ENCODE data around the gene ABCC10.

ABCC10 gene

DNA sequence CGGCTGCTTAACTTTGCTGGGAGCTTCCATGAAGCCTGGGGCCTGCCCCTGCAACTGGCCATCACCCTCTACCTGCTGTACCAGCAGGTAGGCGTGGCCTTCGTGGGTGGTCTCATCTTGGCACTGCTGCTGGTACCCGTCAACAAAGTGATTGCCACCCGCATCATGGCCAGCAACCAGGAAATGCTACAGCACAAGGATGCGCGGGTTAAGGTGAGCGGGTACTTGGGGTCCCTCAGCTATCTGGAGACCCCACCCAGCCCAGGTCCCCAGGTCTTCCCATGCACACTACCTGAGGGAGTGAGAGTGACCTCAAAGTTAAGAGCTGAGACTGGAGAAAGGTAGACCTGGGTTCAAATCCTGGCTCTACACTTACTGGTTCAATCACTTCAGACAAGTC, 5.8 kb downstream of the ABCC10 start:
- CTCF ChIA-PET = interaction anchor here (0.9 to 1.4 kb wide), 2 partner anchors 51 to 63 kb away, joined by 3 to 5 read pairs; no protein-coding TSS in a partner anchor
- no peak for DNase-seq (ENCODE audit: low spot score)
- TF ChIP-seq, protein P1, sequence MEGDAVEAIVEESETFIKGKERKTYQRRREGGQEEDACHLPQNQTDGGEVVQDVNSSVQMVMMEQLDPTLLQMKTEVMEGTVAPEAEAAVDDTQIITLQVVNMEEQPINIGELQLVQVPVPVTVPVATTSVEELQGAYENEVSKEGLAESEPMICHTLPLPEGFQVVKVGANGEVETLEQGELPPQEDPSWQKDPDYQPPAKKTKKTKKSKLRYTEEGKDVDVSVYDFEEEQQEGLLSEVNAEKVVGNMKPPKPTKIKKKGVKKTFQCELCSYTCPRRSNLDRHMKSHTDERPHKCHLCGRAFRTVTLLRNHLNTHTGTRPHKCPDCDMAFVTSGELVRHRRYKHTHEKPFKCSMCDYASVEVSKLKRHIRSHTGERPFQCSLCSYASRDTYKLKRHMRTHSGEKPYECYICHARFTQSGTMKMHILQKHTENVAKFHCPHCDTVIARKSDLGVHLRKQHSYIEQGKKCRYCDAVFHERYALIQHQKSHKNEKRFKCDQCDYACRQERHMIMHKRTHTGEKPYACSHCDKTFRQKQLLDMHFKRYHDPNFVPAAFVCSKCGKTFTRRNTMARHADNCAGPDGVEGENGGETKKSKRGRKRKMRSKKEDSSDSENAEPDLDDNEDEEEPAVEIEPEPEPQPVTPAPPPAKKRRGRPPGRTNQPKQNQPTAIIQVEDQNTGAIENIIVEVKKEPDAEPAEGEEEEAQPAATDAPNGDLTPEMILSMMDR (conservative IDR thresholded peaks at IDR 0.05; ENCODE audit: low read depth) = no peak
- H3K27ac ChIP-seq = no peak overlapping the region
- POLR2A ChIA-PET (ENCODE audit: low non-redundant PET) = interaction anchor here (1.6 kb wide), 1 partner anchor 16 kb away, joined by 4 read pairs; no protein-coding TSS in a partner anchor

- ChIA-PET CTCF (interaction anchor here (0.5 to 1.4 kb wide), 5 partner anchors 10 to 252 kb away, joined by 3 to 7 read pairs (median 3); no protein-coding TSS in a partner anchor), POLR2A (ENCODE audit: low non-redundant PET) (interaction anchor here (0.6 to 1.6 kb wide), 2 partner anchors 15 to 73 kb away, joined by 3 to 4 read pairs; no protein-coding TSS in a partner anchor)
- no peak for DNase-seq (ENCODE audit: low spot score)
- peak overlapping the region; percentile 15 for H3K27ac ChIP-seq
- TF ChIP-seq, protein P1 (conservative IDR thresholded peaks at IDR 0.05; ENCODE audit: low read depth) = no peak
Measured at GRCh38 chr6:43434001-43434840, 6.9 kb downstream of the ABCC10 start.

GRCh38 chr6:43434943-43435342, 7.6 kb downstream of the ABCC10 start:
- ChIA-PET POLR2A (ENCODE audit: low non-redundant PET) (interaction anchor here (0.6 kb wide), 1 partner anchor 74 kb away, joined by 3 read pairs; no protein-coding TSS in a partner anchor), CTCF (no interaction called here)
- DNase-seq (ENCODE audit: low spot score) = no peak
- TF ChIP-seq, protein P1 (conservative IDR thresholded peaks at IDR 0.05; ENCODE audit: low read depth) = no peak
- peak overlapping the region; percentile 89; the same call in 1 of the 2 replicates for H3K27ac ChIP-seq

DNA sequence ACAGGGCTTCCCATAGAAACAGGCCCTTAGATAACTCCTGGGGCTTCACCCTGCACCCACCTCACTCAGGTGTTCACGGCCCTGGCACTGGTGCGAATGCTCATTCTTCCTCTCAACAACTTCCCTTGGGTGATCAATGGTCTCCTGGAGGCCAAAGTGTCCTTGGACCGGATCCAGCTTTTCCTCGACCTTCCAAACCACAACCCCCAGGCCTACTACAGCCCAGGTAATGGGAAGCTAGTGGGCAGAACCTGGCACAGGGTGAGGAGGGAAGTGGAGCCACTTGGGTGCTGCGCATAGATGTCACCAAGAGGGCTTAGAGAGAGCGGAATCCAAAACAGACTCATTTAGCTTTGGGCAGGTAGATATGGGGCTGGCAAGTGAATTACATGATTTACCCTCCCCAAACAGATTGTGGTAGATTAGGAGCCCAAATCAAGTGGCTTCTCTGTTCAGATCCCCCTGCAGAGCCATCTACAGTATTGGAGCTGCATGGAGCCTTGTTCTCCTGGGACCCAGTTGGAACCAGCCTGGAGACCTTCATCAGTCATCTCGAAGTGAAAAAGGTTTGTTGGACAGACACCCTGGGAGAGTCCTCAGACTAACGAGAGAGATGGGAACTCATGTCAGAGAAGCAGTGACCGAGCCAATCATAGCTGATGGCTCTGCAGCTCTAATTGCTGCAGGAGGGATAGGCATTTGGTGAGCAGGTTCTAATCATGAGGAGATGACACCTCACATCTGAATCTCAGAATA, 8.5 kb downstream of the ABCC10 start:
- ChIA-PET CTCF (interaction anchor here (0.6 kb wide), 1 partner anchor 19 kb away, joined by 3 read pairs; the partner anchor contains the start of gene DLK2), POLR2A (ENCODE audit: low non-redundant PET) (no interaction called here)
- peak overlapping the region; percentile 89 for H3K27ac ChIP-seq
- DNase-seq (ENCODE audit: low spot score) = no peak
- TF ChIP-seq, protein P1 (conservative IDR thresholded peaks at IDR 0.05; ENCODE audit: low read depth) = no peak

DNA sequence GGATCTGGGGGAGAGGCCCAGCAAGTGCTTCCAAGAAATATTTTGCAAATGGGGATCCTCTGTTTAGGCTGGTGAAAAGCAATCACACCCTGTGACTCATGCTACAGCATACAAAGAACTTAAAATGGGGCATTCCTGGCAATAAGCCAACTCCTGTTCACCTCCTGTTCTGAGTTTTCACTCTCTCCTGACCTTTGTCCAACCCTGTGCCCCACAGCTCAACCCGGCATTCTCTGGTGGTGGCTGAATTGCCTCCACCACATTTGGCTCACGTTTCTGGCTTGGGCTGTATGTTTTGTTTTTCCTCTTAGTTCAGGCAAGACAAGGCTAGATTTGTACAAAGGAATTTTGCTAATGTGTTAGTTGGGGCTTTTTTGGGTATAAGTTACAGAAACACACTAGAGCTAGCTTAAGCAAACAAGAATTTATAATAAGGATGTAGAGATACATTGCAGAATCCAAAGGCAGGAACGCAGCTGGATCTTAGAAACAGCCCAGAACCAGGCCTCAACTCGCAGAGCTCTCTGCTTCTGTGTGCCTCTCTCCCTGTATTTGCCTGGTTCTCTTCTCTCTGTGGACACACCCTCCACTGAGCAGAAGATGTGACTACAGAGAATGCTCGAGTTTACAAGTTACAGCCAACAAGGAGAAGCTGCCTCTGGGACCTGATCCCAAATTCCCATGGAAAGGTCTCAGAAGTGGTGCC, 9.4 kb downstream of the ABCC10 start:
- DNase-seq (ENCODE audit: low spot score) = peak; percentile 96
- POLR2A ChIA-PET (ENCODE audit: low non-redundant PET) = no interaction called here
- H3K27ac ChIP-seq = peak overlapping the region; percentile 89

More for the DNA sequence above, 9.4 kb downstream of the ABCC10 start:
- TF ChIP-seq, protein P1 (conservative IDR thresholded peaks at IDR 0.05; ENCODE audit: low read depth) = no peak
- CTCF ChIA-PET = interaction anchor here (0.5 to 0.9 kb wide), 6 partner anchors 17 to 413 kb away, joined by 3 to 7 read pairs (median 3); partner anchors contain the start of gene DLK2
